ENCODE measurements around the gene CLIC1. TPM values are rescaled to one million over a fixed set of nuclear protein-coding genes. Genes with fewer than 3 reads are reported as not detected.

The CLIC1 gene
- polyA plus RNA-seq, 2 of the 4 experiments (the other 2 are of a cell fraction): 249 to 346 TPM

DNA sequence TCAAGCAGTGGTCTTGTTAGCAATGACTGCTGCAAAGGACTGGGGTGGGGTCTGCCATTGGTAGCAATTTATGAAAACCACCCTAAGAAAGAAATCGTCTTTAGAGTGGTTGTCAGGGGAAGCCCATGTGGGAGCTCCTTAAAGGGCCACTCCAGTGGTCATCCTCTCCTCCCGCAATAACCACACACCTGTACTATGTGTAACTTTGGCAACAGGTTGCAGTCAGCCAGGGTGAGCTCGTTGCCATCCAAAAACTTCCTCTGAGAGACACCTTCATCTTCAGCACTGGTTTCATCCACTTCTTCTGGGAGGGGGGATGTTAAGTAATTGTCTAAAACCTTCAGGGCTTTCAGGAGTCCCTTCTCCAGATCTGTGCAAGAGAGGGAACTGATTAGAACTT is 4.3 kb downstream of the CLIC1 start (continued):
- TF ChIP-seq SREBF2 (IDR thresholded peaks at IDR 0.05) (no peak), MAZ (IDR thresholded peaks at IDR 0.05; ENCODE audit: borderline replicate concordance, low read depth, low read length) (no peak)
- TF ChIP-seq, protein P1, sequence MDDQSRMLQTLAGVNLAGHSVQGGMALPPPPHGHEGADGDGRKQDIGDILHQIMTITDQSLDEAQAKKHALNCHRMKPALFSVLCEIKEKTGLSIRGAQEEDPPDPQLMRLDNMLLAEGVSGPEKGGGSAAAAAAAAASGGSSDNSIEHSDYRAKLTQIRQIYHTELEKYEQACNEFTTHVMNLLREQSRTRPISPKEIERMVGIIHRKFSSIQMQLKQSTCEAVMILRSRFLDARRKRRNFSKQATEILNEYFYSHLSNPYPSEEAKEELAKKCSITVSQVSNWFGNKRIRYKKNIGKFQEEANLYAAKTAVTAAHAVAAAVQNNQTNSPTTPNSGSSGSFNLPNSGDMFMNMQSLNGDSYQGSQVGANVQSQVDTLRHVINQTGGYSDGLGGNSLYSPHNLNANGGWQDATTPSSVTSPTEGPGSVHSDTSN (IDR thresholded peaks at IDR 0.05): no peak

DNA sequence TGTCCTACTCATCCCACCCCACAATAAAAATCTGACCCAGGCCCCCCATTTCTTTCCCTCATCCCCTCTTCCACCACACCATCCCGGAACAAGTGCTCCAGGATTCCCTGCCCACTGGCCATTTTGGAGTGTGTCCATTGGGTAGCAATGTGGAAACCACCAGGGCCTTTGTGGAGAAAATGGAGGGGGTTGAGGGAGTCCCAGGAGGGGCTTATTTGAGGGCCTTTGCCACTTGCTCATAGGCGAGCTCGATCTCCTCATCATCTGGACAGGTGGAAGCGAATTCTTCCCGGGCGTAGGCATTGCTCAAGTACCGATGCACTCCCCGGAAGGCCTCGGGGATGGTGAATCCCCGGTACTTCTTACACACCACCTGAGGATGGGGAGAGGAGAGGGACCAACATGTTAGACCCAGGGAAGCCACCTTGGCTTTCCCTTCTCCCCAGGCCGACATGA is 5.7 kb downstream of the CLIC1 start:
- ChIA-PET POLR2A (interaction anchor here (0.5 to 2.0 kb wide), 5 partner anchors 9 to 189 kb away, joined by 3 to 9 read pairs (median 4); partner anchors contain the start of genes DDX39B, HSPA1A, HSPA1B and HSPA1L), CTCF (interaction anchor here (0.6 to 4.7 kb wide), 9 partner anchors 9 to 222 kb away, joined by 3 to 30 read pairs (median 6); partner anchors contain the start of genes LSM2, LY6G5C and MSH5)
- H3K9me3 ChIP-seq: no peaks in the 10 kb centered on the region
- no peak for TF ChIP-seq FOSL2 (IDR thresholded peaks at IDR 0.05)
- TF ChIP-seq FOSL2 (CRISPR knock-in tag; IDR thresholded peaks at IDR 0.05): no peak
- peaks cover 17% of the 10 kb centered on the region for H3K4me1 ChIP-seq
- FAIRE-seq (no peak), ATAC-seq (no peak), DNase-seq (ENCODE audit: low read depth in 1 of 2, low spot score in 1 of 2) (no peak)
- H3K4me3 ChIP-seq: peak overlapping the region; percentile 58; the same call in 2 of the 3 replicates
- peak overlapping the region in 1 of 2 experiments; percentile 95; a peak in 4 of 6 replicates for H3K27ac ChIP-seq
- whole genome bisulfite sequencing (ENCODE audit: missing lambda C conversion rate): 87% methylated on average over 11 of the region's 11 CpGs
- peak overlapping the region; percentile 83 for H3K4me2 ChIP-seq

DNA sequence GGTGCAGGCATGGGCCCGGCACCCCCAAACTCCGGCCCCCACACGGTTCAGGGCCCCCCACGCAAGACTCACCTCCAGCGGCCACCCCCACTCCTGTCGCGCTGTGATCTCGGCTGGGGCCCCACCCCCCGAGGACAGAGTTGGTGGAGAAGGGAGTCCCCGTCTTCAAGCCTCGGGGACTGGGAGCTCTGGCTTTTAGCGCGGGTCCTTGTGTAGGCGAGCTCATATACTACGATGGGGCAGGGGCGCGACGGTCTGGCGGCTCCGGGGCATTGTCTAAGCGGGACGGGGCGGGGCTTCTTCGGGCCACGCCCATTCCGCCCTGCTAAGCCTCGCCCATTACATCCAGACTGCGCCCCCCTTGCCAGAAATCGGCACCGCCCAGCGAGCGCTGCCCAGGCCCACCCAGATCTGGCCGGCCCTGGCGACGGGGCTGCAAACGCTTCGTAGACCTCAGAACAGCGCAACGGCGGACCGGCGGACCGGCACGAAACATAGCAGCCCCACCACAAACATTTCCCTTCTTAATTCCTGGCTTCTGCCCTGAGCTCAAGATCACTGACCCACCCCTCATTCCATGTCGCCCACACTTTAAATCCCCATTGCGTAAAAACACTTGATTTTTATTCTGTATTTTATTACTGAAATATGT is 6.2 kb downstream of the CLIC1 start:
- CTCF ChIA-PET: interaction anchor here (0.6 to 4.7 kb wide), 22 partner anchors 9 to 222 kb away, joined by 3 to 30 read pairs (median 5); partner anchors contain the start of genes LSM2, LY6G5C, LY6G6D and MSH5
- H3K4me3 ChIP-seq: peak overlapping the region; percentile 58
- peak overlapping the region; percentile 76 to 95 for H3K27ac ChIP-seq
- peak overlapping the region; percentile 83 for H3K4me2 ChIP-seq
- DNase-seq (ENCODE audit: low read depth in 1 of 2, low spot score in 1 of 2) (peak; percentile 53 to 81), FAIRE-seq (no peak), ATAC-seq (peak; percentile 63 to 83)
- WGBS (ENCODE audit: missing lambda C conversion rate): 9% methylated on average over 23 of the region's 46 CpGs
- peaks cover 17% of the 10 kb centered on the region for H3K4me1 ChIP-seq
- POLR2A ChIA-PET: interaction anchor here (0.5 to 2.0 kb wide), 6 partner anchors 9 to 189 kb away, joined by 3 to 9 read pairs (median 4); partner anchors contain the start of genes ABHD16A, DDX39B, HSPA1A and HSPA1B
- no peaks in the 10 kb centered on the region for H3K9me3 ChIP-seq
- TF ChIP-seq, protein P2, sequence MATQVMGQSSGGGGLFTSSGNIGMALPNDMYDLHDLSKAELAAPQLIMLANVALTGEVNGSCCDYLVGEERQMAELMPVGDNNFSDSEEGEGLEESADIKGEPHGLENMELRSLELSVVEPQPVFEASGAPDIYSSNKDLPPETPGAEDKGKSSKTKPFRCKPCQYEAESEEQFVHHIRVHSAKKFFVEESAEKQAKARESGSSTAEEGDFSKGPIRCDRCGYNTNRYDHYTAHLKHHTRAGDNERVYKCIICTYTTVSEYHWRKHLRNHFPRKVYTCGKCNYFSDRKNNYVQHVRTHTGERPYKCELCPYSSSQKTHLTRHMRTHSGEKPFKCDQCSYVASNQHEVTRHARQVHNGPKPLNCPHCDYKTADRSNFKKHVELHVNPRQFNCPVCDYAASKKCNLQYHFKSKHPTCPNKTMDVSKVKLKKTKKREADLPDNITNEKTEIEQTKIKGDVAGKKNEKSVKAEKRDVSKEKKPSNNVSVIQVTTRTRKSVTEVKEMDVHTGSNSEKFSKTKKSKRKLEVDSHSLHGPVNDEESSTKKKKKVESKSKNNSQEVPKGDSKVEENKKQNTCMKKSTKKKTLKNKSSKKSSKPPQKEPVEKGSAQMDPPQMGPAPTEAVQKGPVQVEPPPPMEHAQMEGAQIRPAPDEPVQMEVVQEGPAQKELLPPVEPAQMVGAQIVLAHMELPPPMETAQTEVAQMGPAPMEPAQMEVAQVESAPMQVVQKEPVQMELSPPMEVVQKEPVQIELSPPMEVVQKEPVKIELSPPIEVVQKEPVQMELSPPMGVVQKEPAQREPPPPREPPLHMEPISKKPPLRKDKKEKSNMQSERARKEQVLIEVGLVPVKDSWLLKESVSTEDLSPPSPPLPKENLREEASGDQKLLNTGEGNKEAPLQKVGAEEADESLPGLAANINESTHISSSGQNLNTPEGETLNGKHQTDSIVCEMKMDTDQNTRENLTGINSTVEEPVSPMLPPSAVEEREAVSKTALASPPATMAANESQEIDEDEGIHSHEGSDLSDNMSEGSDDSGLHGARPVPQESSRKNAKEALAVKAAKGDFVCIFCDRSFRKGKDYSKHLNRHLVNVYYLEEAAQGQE (IDR thresholded peaks at IDR 0.05): peak; percentile 30; the same call in 1 of the 2 replicates
- TF ChIP-seq, protein P3, sequence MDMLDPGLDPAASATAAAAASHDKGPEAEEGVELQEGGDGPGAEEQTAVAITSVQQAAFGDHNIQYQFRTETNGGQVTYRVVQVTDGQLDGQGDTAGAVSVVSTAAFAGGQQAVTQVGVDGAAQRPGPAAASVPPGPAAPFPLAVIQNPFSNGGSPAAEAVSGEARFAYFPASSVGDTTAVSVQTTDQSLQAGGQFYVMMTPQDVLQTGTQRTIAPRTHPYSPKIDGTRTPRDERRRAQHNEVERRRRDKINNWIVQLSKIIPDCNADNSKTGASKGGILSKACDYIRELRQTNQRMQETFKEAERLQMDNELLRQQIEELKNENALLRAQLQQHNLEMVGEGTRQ (IDR thresholded peaks at IDR 0.05): no peak
- TF ChIP-seq, protein P1 (IDR thresholded peaks at IDR 0.05): peak; percentile 90
- TF ChIP-seq JUN (IDR thresholded peaks at IDR 0.05): peak; percentile 23 to 73; a peak in 3 of 5 replicates
- no peak for TF ChIP-seq NPAS2 (CRISPR knock-in tag; IDR thresholded peaks at IDR 0.05; ENCODE audit: borderline replicate concordance)
- TF ChIP-seq ESRRA (IDR thresholded peaks at IDR 0.05; ENCODE audit: borderline replicate concordance, low read length): no peak
- TF ChIP-seq, protein P4, sequence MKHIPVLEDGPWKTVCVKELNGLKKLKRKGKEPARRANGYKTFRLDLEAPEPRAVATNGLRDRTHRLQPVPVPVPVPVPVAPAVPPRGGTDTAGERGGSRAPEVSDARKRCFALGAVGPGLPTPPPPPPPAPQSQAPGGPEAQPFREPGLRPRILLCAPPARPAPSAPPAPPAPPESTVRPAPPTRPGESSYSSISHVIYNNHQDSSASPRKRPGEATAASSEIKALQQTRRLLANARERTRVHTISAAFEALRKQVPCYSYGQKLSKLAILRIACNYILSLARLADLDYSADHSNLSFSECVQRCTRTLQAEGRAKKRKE (CRISPR knock-in tag; IDR thresholded peaks at IDR 0.05; ENCODE audit: low read depth): no peak
- TF ChIP-seq, protein P5, sequence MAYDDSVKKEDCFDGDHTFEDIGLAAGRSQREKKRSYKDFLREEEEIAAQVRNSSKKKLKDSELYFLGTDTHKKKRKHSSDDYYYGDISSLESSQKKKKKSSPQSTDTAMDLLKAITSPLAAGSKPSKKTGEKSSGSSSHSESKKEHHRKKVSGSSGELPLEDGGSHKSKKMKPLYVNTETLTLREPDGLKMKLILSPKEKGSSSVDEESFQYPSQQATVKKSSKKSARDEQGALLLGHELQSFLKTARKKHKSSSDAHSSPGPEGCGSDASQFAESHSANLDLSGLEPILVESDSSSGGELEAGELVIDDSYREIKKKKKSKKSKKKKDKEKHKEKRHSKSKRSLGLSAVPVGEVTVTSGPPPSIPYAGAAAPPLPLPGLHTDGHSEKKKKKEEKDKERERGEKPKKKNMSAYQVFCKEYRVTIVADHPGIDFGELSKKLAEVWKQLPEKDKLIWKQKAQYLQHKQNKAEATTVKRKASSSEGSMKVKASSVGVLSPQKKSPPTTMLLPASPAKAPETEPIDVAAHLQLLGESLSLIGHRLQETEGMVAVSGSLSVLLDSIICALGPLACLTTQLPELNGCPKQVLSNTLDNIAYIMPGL (CRISPR knock-in tag; IDR thresholded peaks at IDR 0.05; ENCODE audit: borderline replicate concordance): 0 out of 2 replicates have a peak, but pooled peaks have one; percentile 35
- TF ChIP-seq TFCP2L1 (CRISPR knock-in tag; IDR thresholded peaks at IDR 0.05): peak; percentile 48; the same call in 1 of the 2 replicates
- no peak for TF ChIP-seq RARB (CRISPR knock-in tag; IDR thresholded peaks at IDR 0.05)
- TF ChIP-seq, protein P6, sequence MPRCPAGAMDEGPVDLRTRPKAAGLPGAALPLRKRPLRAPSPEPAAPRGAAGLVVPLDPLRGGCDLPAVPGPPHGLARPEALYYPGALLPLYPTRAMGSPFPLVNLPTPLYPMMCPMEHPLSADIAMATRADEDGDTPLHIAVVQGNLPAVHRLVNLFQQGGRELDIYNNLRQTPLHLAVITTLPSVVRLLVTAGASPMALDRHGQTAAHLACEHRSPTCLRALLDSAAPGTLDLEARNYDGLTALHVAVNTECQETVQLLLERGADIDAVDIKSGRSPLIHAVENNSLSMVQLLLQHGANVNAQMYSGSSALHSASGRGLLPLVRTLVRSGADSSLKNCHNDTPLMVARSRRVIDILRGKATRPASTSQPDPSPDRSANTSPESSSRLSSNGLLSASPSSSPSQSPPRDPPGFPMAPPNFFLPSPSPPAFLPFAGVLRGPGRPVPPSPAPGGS (IDR thresholded peaks at IDR 0.05): peak; percentile 44; the same call in 1 of the 3 replicates
- TF ChIP-seq FOSB (CRISPR knock-in tag; IDR thresholded peaks at IDR 0.05): peak; percentile 86
- TF ChIP-seq HOXA7 (CRISPR knock-in tag; IDR thresholded peaks at IDR 0.05): peak; percentile 76; the same call in 1 of the 2 replicates
- no peak for TF ChIP-seq ZSCAN20 (CRISPR knock-in tag; IDR thresholded peaks at IDR 0.05)
- TF ChIP-seq ZFP36 (IDR thresholded peaks at IDR 0.05; ENCODE audit: borderline replicate concordance, partially characterized antibody): no peak
- TF ChIP-seq RAD21 (conservative IDR thresholded peaks at IDR 0.05 in 1 of 2, IDR thresholded peaks at IDR 0.05 in 1 of 2): no peak

Data from A549 (cell line).